HepG2 (cell line): ENCODE measurements around the gene DEFB131B. TPM values are rescaled to one million over a fixed set of nuclear protein-coding genes. Genes with fewer than 3 reads are reported as not detected.
"Not testable (repeated sequence)": the region's sequence is repeated elsewhere in the genome, so short reads cannot be mapped to it uniquely, and the experiment has no call there.

Experiments
- ATAC-seq: fragments of 200-7000 bp; cut with Tn5 transposase; 3 replicates; pipeline ENCODE4 v1.9.1; 2020; ENCODE audit warnings: mild to moderate bottlenecking, moderate library complexity
- BruUV-seq: library from RNA; stranded (reverse); fragments of 400-500 nt; replicated peaks from 2 replicates; lab custom pipeline; 2021; lab: Mats Ljungman, UMichigan
- CTCF ChIA-PET: fragments of 300-600 bp; formaldehyde crosslinking; extraction: SDS; loops from one replicate; lab custom pipeline; 2021; ENCODE audit warnings: low total read pairs, inconsistent platforms, low intra/inter-chr PET ratio; lab: Yijun Ruan, JAX
- POLR2A ChIA-PET: fragments of 350-600 bp; sonication (Branson Sonifier 250); formaldehyde crosslinking; loops from one replicate; lab custom pipeline; 2020; ENCODE audit warnings: antibody characterized with exemption, inconsistent platforms; lab: Yijun Ruan, JAX
- DNase-seq: peaks from one replicate; pipeline ENCODE4 v3.0.0-alpha.2; 2015; ENCODE audit warnings: low spot score
- FAIRE-seq: peaks from 3 replicates; lab custom pipeline; 2011; peaks lifted over from hg19 to GRCh38; lab: Jason Lieb, UNC
- H2AFZ ChIP-seq: one replicate; pipeline ENCODE4 v1.6.1; 2011; ENCODE audit warnings: low read length, inconsistent platforms
- H3K27ac ChIP-seq: fragments of 300-600 bp; 3 replicates; pipeline ENCODE4 v1.8.0; 2011; ENCODE audit warnings: mixed run types, mild to moderate bottlenecking, mixed read lengths, low read length, inconsistent platforms; ENCODE audit not compliant: insufficient read depth; ENCODE audit errors: extremely low read length
- H3K27me3 ChIP-seq, 2 experiments: fragments of 200-600 bp in 1 of 2; 2 replicates in 1 of 2; 3 replicates in 1 of 2; pipeline versions ENCODE4 v1.6.0 to v1.8.0; 2011; ENCODE audit warnings: low read length in 2 of 2, mild to moderate bottlenecking in 2 of 2, moderate library complexity in 2 of 2, inconsistent platforms in 1 of 2; ENCODE audit not compliant: insufficient read depth in 2 of 2, control insufficient read depth in 1 of 2
- H3K36me3 ChIP-seq, 2 experiments: fragments of 200-600 bp in 1 of 2; replicated peaks in 1 of 2; 2 replicates in 1 of 2; 3 replicates in 1 of 2; pipeline versions ENCODE4 v1.5.1 to v1.8.0; 2011; ENCODE audit warnings: low read length in 2 of 2, inconsistent platforms in 1 of 2; ENCODE audit not compliant: insufficient read depth in 2 of 2, control insufficient read depth in 1 of 2
- H3K4me1 ChIP-seq: 2 replicates; pipeline ENCODE4 v1.5.1; 2012; ENCODE audit warnings: low read length, inconsistent platforms; ENCODE audit not compliant: insufficient read depth
- H3K4me2 ChIP-seq: 2 replicates; pipeline ENCODE4 v1.6.0; 2011; ENCODE audit warnings: low read depth, low read length, inconsistent platforms
- H3K4me3 ChIP-seq, 3 experiments: fragments of 200-600 bp in 1 of 3; sonication (generic), shearing (Covaris generic) in 1 of 3; replicated peaks in 1 of 3; 2 replicates each; pipeline ENCODE4 v1.5.1; 2011 to 2016; ENCODE audit warnings: low read length in 3 of 3, inconsistent platforms in 2 of 3, low read depth in 2 of 3, mild to moderate bottlenecking in 2 of 3, control low read depth in 1 of 3, mixed read lengths in 1 of 3; ENCODE audit not compliant: insufficient read depth in 1 of 3
- H3K79me2 ChIP-seq: one replicate; pipeline ENCODE4 v1.6.1; 2011; ENCODE audit warnings: low read length, inconsistent platforms; ENCODE audit not compliant: insufficient read depth
- H3K9ac ChIP-seq: 2 replicates; pipeline ENCODE4 v1.6.0; 2011; ENCODE audit warnings: mild to moderate bottlenecking, low read depth, low read length, inconsistent platforms; ENCODE audit not compliant: insufficient read depth
- H3K9me3 ChIP-seq: 2 replicates; pipeline ENCODE4 v1.5.1; 2012; ENCODE audit warnings: mild to moderate bottlenecking, low read length
- H4K20me1 ChIP-seq: 2 replicates; pipeline ENCODE4 v1.6.0; 2011; ENCODE audit warnings: inconsistent platforms, mild to moderate bottlenecking, low read length, moderate library complexity; ENCODE audit not compliant: insufficient read depth
- WGBS: methylation state at CpG from one replicate; pipeline ENCODE4 v1.1.6; 2017; ENCODE audit warnings: low lambda C conversion rate; 5-methylcytosine and 5-hydroxymethylcytosine counted together
- in situ Hi-C: cut with HindIII; loops from 2 replicates; pipeline ENCODE4 v1.10.0; 2017; ENCODE audit warnings: low pct_unique_long_range_greater_than_20kb; ENCODE audit not compliant: extremely low pct_ligation_motif_present
- intact Hi-C: fragments of 100-400 bp; cut with micrococcal nuclease; formaldehyde crosslinking; loops from one replicate; pipeline ENCODE4 v1.10.0; 2022; ENCODE audit not compliant: unreplicated experiment
- polyA plus RNA-seq, 8 experiments: library from polyadenylated mRNA; depleted of rRNA in 3 of 8; stranded (reverse) in 7 of 8; unstranded in 1 of 8; fragments of >200 nt; fragmentation: Illumina TruSeq in 4 of 8; extraction: Trizol in 4 of 8; gene quantifications; 2 replicates each; pipeline versions ENCODE4 v1.2.1 to v1.2.3, GENCODE V29; 2011 to 2016; ENCODE audit warnings: low read depth in 4 of 8, missing spikeins in 1 of 8, mixed read lengths in 1 of 8; ENCODE audit not compliant: insufficient read depth in 1 of 8
- total RNA-seq, 5 experiments: library from RNA; depleted of rRNA; stranded (reverse); fragments of >200 nt; fragmentation: Illumina TruSeq; extraction: Trizol; gene quantifications; 2 replicates each; pipeline ENCODE4 v1.2.3, GENCODE V29; 2016; ENCODE audit warnings: low read depth in 1 of 5

The DEFB131B gene
- total and polyA plus RNA-seq, 2 of the 13 experiments (the other 11 are each of a cell fraction or from before 2014, with no cell fraction given), result not detected

- ATAC-seq, H3K9ac ChIP-seq, DNase-seq, intact Hi-C loops, POLR2A ChIA-PET, H3K4me1 ChIP-seq, CTCF ChIA-PET, H4K20me1 ChIP-seq, H3K79me2 ChIP-seq, H3K4me3 ChIP-seq, H3K36me3 ChIP-seq, H2AFZ ChIP-seq, H3K9me3 ChIP-seq, BruUV-seq, H3K27ac ChIP-seq, FAIRE-seq, H3K27me3 ChIP-seq, H3K4me2 ChIP-seq, in situ Hi-C loops: not testable (repeated sequence)
- WGBS, result 74% methylated on average over 2 of the region's 2 CpGs
Measured at GRCh38 chr11:71876262-71876661, 2.0 kb upstream of the DEFB131B start.

DNA sequence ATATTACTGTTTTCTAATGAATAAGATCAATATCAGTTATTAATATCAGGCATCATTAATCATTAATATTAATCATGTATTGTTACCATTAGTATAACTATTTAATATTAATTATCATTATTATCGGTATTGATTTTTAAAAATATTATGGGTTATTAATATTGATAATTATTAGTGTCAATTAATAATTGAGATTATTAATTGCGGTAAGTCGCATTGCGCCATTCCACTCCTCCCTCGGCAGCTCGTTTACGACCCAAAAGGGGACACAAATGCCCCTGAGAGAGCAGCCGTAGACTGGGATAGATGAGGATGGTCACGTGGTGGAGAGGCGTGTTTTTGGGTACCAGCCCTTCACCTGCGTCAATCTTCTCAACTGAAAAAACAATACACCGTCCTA, 7.6 kb downstream of the DEFB131B start:
- ATAC-seq, DNase-seq, intact Hi-C loops, H3K36me3 ChIP-seq, FAIRE-seq, BruUV-seq, in situ Hi-C loops, H3K27ac ChIP-seq, H3K27me3 ChIP-seq, H3K79me2 ChIP-seq, H3K9ac ChIP-seq, H2AFZ ChIP-seq, H3K4me3 ChIP-seq, H4K20me1 ChIP-seq, H3K9me3 ChIP-seq, CTCF ChIA-PET, POLR2A ChIA-PET, H3K4me2 ChIP-seq: not testable (repeated sequence)
- 99% methylated on average over 12 of the region's 12 CpGs for WGBS
- peaks cover 31% of the 10 kb centered on the region for H3K4me1 ChIP-seq
